Measurements from ENCODE around the gene CLNK.

CLNK gene, protein sequence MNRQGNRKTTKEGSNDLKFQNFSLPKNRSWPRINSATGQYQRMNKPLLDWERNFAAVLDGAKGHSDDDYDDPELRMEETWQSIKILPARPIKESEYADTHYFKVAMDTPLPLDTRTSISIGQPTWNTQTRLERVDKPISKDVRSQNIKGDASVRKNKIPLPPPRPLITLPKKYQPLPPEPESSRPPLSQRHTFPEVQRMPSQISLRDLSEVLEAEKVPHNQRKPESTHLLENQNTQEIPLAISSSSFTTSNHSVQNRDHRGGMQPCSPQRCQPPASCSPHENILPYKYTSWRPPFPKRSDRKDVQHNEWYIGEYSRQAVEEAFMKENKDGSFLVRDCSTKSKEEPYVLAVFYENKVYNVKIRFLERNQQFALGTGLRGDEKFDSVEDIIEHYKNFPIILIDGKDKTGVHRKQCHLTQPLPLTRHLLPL

DNA sequence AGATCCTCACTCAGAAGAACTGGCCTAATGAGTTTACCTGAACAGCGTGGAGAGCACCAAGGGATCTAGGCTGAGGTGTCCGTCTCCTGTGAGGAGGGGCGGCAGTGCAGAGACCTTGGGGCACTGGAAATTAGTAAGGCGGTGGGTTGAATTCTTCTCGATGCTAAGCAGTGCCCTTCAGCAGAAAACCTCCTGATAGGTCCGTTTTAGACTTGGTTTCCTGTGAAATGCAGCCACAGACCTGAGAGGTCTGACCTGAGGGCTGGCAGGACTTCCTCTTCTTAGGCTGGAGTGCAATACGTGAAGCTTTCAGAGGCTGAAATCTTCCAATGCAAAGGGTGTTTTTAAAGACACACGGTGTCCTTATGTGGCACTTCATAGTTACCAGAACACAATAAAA lies at the start of gene CLNK:
TSS of gene CLNK (minus strand) at position 138 of the 400 bp plus-strand sequence. CDS start 16,899 bp downstream, outside the sequence.
- no peak for DNase-seq

DNA sequence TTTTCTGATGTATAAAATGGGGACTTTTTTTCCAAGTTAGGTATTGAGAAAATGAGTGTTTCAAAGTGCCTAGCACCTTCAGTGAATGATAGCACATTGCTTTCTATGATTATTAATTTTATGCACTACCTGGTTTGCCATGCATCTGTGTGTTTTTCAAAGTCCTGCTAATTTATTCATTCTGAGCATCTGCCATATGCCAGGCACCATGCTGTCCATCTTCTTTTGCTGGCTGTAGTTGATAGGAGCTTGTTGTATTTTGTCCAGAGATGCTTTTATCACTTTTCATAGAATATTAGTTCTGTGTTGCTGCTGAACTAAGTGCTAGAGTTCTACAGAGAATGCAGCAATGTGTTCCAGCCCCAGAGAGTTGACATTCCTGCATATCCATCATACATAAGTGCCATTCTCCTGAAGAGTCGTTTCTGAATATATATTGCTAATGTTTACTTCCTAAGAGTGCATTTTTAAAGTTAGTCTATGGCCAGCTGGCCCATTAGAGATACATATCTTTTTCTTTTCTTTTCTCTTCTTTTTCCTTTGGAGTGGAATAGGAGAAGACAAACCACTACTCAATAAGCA lies 49.0 kb upstream of the CLNK start:
- DNase-seq = no peak

DNA sequence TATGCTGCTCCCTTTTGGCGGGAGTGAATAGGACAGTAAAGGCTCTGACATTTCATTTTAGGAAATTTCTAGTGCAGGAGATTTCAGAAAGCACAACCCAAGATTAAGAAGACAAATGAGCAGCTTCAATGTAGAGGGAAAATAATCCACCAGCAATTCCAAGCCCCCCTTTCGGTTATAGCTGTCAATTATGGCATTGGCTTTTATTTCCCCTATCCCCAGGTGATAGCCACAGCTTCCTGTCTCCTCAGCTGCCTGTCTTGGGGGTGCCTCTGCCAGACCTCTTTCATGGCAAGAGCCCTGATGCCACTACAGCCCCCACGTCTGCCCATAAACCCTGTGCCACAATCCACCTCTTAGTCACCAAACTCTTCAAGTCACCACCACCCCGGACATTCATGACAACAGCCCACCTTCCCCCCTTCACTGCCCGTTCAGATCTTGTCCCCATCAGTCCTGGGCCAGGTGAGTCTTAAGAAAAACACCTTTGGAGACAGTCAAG lies 48.4 kb upstream of the CLNK start:
- DNase-seq = no peak

DNA sequence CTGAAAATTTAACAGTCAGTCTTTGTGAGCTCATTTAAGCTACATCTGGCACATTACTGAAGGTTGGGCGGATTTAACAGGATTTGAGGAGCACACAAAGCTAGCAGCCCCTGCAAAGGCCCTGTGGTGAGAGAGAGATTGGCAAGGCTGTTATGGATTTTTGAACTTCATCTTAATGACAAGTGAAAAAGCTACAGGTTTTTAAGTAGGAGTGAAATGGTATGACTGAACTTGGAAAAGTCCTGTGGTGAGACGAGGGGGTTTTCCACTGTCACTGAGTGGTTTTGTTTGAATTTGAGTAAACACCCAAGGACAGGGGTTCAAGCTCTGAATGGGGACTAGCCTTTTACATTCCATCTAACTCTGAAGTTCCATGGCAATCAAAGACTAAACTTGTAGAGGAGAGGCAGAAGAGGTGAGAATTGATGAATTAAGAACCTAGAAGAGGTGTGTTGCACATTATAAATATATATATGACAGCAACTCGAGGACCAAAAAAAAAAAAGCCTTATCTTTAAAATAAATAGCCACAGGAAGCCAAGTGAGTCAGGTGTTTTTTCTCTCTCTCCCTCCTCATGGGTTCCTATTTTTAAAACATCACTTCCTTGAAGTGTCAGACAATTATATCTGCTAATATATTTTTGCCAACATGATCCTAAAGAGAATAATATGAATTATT lies 47.8 kb upstream of the CLNK start:
- DNase-seq = no peak

DNA sequence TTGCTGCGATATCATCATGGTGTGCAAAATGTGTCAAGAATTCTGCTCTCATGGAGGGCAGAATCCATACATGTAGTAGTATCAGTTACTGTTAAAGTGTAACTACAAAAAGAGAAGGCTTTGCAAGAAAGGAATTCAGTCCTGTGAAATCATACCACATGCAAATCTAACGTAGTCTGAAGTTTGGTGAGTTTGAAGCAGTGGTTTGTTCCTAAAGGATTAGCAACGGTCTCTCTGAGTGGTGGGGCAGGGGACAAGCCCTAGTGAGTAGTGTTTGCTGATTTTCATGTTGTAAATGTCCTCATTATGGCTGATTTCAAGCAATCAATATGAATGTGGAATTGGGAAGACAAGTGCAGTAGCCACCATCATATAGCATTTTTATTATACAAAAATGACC lies 47.1 kb upstream of the CLNK start:
- no peak for DNase-seq

DNA sequence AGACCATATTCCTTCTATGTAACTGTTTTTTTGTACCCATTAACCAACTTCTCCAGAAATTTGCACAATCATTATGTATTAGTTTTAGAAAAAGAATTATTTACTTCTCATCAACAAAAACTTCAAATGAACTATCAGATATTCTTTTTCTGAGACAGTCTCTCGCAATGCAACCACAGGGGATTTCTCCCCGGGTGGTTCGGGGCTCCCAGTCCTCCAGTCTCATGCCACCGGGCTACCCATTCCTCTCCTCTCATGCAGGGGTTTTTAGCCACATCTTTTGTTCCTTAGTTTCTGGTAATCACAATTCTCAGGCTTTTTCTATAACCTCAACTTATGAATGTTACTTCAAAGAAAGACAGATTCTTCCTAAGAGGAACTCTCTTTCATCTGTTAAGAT lies 46.6 kb upstream of the CLNK start:
- DNase-seq = no peak

DNA sequence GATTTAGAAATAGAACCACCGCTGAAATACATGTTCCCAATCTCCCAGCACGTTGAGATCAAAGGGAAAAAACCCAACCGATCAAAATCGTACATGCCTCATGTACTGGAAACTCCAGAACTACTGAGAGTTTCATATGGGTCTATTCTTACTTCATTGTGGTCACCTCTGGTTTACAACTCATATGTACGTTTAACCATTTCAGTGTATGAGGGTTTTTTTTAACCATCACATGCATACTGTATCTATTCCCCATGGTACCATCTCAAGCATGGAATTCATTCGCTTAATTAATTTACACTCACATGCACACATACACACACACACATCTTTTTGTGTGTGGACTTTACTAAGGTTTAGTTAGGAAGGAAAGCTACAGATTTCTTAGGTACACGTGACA lies 46.0 kb upstream of the CLNK start:
- no peak for DNase-seq

DNA sequence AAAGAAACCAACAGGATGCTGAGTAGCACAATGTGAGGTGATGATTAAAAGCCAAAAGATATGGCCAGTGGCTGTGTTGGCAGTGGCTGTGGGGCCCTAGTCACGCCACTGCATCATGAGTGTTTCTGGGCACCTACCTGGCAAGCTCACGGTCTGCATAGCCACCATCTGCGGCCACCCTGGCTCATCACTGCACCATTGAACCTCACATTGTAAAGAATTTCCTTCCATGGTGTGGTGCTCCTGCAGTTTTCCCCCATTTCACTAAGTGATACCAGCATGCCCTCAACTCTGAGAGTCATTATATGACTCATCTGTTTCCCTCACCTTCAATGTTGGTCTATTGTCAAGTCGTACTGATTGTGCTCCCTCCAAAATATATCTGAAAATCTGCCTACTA lies 45.5 kb upstream of the CLNK start:
- DNase-seq = no peak

DNA sequence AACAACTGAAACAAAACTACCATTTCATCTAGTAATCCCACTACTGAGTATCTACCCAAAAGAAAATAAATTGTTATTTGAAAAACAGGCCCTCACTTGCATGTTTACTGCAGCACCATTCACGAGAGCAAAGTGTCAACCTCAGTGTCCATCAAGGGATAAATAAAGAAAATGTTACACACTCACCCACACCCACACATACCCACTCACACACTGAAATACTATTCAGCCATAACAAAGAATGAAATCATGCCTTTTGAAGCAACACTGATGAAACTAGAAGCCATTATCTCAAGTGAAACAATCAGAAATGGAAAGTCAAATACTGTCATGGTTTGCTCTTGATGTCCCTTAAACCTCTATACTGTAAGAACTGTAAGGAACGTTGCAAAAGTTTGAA lies 44.8 kb upstream of the CLNK start:
- DNase-seq = no peak

DNA sequence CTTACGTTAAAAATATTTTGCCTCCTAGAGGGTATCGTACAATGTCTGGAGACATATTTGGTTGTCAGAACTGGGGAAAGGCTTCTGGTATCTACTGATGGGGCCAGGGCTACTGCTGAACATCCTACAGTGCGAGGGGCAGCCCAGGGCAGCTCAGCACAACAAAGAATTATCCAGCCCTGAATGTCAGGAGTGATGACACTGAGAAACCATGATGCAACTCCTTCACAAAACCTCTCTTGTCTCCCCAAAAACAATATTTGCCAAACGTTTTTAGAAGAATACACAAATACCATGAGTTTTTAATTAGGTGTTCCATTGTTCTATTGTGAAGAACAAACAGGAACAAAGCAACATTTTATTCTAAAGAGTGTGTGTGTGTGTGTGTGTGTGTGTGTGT lies 43.4 kb upstream of the CLNK start:
- no peak for DNase-seq

DNA sequence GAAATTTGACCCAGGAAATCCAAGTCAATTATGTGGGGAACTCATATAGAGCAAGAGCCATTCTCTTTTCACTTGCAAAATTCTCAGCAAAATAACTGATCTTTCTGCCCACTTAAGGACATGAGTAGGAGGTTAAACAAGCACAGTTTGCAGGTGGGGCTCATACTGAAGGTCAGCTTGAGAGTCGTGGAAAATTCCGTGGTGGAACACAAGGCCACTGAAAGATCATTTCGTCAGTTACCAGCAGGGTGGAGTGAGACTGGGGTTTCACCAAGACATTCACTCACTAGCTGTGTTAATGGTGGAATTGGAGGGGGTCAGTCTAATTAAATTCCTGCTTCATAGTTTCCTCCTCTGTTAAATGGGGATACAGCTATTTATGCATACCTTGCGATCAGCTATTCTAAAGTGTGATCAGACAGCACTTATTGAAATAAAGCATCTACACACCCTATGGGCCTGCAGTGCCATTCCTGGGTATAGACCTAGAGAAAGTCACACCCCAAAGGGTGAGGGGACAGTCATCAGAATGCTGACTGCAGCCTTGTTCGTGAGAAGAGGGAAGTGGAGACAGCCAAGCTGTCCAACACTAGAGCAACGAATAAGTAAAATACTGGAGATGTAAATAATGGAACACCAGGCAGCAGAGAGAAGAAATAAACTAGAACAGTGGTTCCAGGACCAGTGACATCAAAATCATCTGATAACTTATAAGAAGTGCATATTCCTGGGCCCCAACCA lies 42.7 kb upstream of the CLNK start:
- no peak for DNase-seq

DNA sequence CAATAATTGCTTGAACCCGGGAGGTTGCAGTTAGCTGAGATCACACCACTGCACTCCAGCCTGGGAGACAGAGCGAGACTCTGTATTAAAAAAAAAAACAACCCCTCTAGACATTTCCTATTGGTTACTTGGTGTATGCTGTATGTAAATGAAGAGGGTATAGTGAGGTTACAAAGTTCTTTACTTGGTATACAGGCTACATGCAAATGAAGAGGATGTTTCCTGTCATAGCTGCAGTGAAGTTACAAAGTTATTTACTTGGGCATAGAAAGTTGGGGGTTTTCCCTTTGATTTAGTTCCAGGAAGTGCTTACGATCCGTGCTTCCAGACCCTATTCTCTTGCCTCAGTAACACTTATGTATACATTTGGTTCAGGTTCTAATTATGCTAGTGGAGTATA lies 38.4 kb upstream of the CLNK start:
- no peak for DNase-seq

DNA sequence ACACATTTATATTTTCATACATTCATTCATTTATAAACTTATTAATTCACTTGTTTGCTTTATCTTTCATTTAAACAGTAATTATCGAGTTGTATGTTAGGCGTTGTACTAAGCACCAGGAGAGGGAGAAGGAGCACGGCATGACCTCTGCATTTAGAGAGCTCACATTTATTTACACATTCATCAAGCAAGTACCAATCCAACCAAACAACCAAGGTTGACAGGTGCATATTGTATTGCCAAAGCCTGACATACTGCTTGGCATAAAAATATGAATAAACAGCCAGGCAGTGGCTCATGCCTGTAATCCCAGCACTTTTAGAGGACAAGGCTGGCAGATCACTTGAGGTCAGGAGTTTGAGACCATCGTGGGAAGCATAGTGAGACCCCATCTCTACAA lies 37.0 kb upstream of the CLNK start:
- peak; percentile 34 for DNase-seq

DNA sequence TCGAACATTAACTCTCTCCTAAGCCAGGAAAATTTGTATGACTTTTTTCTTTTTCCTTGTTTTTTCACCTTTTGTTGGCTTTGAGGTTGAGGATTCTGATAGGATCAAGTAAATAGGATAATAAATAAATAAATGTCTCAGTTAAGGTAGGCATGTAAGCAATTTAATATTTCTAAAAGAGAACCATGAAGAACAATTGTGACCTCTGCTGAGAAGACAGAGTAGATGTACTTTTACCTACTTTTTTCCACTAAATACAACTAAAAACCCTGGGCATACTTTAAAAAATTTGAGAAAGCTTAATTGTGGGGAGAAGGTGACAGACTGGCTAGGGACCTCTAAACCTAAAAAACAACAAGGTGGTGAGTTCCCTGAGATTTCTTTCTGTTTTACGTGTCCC lies 31.6 kb upstream of the CLNK start:
- no peak for DNase-seq

DNA sequence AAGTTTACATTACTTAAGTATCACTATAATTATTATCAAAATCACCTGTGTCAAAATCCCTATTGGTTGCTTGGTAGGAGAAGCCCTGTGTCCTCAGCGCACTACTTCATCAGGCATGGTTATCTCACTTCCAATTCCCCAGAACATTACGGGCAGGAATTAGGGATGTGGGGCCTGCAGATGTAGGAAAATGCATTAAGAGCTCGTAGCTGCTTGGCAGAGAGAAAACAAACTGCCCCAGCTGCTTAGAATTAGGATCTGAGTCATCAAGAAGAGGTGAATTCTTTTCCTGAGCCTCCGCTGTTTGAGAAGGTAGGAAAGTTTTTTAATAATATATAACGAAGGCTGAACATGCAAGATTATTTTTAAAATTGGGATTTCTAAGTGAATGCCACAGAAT lies 31.1 kb upstream of the CLNK start:
- DNase-seq = no peak

DNA sequence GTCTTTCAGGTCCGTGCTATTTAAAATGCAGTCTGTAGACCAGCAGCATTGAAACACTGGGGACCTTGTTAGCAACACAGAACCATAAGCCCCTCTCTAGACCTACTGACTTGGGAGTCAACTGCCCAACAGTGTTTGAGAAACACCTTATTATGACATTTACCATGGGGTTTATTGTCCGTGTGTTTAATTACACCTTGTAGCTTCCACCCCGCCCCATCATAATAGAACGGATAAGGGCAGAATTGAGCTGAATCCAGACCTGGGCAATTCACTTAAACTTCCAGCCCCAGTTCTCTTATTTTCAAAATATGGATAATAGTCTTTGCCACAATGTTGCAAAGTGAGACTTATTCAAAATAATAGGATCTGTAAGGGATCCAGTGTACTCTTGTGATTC lies 30.6 kb upstream of the CLNK start:
- no peak for DNase-seq

DNA sequence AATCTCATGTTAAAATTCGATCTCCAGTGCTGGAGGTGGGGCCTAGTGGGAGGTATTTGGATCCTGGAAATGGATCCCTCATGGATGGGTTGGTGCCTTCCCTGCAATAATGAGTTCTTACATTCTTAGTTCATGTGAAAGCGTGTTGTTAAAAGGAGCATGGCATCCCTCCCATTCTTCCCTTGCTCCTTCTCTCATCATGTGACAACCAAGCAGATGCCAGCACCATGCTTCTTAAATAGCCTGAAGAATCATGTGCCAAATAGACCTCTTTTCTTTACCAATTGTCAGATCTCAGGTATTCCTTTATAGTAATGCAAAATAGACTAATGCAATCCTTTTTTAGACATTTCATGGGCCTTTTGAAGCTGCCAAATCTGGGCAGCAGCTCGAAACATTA lies 29.0 kb upstream of the CLNK start:
- DNase-seq = no peak

DNA sequence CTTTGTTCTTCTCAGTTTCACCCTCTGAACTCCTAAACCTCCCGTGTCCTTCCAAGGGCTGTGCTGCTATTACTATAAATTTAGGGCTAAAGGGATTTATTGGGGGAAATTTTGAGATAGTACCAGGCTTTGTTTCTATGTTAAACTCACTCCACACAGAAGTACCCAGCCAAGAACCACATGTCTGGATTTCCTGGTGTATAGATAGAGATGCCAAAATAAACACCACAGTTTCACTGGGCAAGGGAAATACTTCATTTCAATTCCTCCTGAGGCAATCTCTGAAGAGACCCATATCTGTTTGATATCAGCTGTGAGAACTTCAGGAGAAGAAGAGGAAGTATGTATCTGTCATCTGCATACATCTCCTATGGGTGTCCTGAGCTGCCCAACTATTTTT lies 21.7 kb upstream of the CLNK start:
- DNase-seq = no peak

DNA sequence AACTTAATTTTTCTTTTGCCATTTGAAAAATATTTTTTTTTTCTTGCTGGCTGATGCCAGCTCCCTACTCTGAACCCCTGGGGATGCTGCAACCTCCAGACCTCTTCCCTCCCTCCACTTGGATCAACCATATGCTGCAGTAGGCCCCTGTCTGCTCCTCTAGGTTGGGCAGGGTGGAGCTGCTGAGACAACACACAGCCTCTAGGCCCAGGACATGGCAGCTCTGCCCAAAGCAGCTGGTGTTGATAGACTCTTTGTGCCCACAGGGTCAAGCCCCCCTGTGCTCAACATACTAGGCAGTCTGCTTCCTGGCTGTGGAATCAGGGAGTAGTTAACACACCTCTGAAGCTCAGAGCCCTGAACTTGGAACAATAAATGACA lies 19.9 kb upstream of the CLNK start:
- no peak for DNase-seq

DNA sequence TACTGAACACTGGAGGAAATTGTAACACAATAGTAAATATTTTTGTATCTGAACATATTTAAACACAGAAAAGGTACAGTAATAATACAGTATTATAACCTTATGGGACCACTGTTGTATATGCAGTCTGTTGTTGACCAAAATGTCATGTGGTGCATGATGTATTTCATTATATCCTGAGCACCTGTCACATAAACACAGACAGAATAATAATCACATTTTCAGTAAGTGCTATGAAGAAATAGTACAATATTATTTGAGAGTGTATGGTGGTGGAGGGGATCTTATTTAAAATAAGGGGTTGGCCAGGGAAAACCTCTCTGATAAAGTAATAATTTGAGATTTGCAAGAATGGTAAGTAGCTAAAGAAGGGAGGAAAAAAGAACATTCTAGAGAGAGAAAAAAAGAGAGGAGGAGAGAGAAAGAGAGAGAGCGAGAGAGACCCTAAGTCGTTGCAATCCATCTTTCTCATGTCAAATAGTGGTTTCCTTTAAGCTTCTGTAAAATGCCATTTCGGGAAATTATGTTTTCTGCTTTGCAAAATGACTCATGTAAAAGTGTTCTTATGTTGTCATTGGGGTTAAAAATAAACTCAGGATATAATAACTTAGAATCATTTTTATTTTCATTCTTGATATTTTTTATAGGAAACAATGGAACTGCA lies 19.3 kb upstream of the CLNK start:
- DNase-seq = no peak

DNA sequence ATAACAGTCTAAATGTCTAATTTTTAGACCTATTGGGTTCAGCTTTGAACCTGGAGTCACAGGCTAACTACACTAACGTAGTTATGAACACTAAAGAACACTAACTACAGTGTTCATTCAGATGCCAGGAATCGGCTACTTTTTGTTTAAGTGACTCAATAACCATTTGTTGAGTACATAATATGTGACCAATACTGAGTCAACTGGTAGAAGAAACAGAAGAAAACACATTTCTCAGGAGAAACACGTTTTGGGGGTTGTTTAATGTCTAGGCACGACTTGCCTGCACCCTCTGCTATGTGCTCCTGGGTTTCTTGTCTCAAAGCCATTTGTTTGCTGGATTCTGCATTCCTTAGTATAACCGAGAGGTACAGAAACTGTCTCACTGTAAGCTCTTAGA lies 18.6 kb upstream of the CLNK start:
- no peak for DNase-seq

DNA sequence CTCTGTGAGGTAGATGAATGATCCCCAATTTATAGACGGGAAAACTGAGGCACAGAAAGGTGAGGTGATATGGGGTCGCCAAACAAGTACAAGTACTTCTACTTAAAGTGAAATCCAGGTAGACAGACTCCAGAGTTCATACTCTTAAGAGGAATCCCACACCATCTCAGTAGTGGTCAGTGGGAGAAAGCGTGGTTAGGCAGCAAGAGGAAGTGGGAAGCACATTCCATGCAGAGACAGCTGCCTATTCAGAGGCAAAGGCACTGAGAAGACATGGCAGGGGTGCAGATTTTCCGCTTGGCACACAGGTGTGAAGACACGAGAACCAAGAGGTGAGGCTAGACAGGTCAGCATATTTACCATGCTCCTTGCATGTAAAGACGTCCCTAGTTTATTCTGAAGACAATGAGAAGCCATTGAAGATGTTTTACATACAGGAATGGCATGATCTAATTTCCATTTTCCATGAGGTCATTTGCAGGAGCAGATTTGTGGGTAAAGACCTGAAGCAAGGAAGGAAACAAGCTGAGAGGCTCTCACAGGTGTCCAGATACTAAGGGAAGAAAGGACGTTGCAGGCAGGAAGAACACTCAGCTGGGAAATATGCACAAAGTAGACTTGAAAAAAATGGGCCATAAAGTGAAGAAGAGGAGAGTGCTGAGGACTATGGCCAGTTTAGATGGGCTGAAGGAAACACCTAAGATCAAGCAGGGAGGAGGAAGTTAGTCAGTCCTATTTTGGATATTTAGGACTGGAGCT lies 17.3 kb upstream of the CLNK start:
- no peak for DNase-seq
